NCI-H1105 (cell line): ENCODE data around the gene MEIKIN.
"Not testable (repeated sequence)": the region's sequence is repeated elsewhere in the genome, so short reads cannot be mapped to it uniquely, and the experiment has no call there.

ENCODE experiments used
- DNase-seq: peaks from one replicate; lab custom pipeline; 2025; lab: John Stamatoyannopoulos, UW

MEIKIN gene

DNA sequence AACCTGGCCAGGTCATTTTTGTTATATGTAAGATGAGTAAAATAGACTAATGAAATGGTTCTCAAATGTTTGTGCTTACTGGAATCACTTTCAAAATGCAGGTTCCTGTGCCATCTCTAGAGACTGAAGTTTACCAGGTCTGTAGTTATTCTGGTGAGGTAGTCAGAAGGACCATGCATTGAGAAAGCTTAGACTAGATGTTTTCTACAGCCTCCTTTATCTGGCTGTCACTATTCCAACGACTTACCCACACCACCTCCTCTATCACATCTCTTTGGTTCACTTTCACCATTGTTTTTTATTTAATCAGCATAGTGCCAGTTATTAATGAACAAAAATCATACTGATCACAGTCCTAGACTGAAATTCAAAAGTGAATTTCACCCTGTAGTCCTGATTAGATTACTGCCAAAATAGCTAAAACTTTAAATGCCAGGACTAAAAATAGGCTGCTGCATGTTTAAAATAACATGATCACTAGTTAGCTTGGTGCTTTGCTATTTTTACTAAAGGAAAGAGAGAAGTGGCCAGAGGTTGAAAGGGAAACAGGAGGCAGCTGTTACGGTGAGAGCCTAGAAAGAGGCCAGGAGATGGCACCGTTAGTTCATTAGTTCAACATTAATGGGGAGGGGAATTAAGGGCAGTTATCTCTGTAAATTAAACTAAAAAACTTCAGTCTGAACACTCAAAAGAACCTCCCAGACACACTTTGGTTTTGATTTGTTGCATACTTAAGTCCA is 134.8 kb downstream of the MEIKIN start:
- no peak for DNase-seq

DNA sequence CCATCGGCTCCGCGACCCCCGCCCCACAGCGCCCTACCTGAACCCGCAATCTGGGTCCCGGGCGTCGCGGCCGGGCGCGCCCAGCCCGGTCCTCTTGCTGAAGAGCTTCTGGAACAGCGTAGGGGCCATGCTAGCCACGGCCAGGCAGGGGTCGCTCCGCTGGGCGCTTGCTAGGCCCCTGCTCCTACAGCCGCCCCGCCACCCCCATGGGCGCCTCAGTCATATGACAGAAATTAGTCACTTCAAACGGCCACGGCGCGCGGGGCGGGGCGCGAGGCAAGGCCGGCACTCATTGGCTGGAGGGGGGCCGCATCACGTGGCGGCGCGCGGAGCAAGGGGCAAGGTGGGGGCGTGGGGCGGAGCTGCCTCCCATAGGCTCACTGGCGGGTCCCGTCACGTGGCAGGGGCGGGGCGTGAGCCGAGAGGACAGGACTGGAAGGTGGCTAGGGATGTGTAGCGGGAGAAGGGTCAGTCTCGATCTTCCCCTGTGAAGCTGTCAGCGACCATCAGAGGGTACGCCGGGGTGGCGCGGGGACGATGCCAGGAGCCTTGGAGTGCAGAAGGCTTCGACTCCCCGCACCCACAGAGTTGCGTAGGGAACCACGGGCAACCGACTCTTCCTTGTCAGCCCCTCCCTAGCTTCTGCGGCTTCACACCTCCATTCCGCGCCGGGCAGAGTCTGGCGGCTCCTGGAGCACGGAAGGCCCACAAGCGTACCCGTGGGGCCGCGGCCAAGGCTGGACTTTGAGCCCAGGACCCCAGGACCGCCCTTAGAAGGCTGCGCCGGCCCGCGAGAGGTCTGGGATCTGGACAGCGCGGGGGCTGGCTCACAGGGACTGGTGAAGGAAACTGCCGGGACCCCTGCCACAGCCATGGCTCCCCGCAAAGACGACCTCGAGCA is 148.4 kb downstream of the MEIKIN start, which contains the start of gene FNIP1:
FNIP1 (minus strand) TSS at position 225 of the 901 bp plus-strand sequence; CDS start at position 129, 96 bp downstream.
- peak; percentile 88 for DNase-seq

DNA sequence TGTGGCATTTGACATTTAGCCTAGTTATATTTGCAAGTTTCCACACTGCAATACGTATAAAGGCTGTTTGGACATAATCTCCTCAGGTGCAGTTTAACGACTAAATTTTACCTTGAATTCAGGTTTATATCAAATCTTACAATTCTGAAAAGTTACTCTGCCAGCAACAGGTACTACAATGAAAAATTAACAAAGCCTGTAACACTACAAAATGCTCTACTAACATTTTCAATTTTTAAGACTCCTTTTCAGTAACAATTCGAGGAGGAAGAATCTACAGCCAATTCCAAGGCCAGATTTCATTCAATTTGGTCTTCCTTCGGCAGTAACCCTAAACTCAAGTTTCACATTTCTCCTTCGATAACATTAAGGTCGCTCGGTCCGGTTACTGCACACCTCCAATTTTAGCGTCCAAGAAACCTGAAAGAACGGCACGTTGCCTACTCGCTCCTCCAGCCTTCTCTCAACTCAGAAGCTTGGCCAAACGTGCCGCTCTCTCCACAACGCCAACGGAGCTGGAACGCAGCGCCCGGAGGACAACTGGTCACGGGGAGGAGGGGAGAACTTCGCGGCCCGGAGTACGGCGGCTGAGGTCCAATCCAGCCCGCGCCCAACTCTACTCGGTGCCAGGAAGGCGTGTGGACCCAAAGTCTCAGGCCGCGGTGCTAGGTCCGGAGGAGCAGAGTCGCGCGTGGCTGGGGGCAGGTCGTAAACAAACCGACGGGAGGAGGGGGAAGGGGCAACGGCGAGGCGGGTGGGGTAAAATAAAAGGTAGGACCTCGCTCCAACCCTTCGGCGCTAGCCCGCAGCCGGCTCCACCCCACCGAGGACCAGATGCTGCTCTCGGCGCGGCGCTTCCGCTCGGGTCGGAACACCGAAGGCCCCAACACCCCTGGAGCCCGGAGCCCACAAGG is 149.3 kb downstream of the MEIKIN start:
- no peak for DNase-seq

DNA sequence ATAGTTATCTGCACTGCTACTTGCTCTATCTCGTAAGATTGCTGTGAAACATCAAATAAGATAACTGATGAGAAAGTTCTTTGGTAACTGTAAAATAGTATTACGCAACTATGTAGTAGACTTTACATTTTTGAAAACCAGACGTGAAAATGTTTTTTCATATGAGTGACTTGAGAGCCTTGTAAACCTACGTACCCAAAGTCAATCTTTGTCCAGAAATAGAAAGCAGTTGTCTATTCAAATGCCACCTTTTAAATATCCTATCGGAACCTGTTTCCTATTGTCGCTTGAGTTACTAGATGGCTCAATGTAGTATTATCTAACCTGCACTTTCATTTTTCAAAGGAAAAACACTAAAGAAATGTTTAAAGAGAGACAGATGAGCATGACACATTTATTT is 150.2 kb downstream of the MEIKIN start:
- no peak for DNase-seq

DNA sequence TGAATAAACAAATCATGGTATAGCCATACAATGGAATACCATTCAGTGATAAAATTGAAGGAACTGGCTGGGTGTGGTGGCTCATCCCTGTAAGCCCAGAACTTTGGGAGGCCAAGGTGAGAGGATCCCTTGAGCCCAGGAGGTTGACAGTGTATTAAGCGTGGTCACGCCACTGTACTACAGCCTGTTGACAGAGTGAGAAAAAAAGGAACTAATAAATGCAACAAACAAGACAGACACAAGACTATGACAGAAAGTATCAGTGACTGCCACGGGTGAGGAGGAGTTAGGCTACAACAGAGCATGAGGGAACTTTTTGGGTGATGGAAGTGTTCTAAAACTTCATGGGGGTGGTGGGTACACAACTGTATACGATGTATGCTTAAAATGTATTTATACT is 150.9 kb downstream of the MEIKIN start:
- no peak for DNase-seq

DNA sequence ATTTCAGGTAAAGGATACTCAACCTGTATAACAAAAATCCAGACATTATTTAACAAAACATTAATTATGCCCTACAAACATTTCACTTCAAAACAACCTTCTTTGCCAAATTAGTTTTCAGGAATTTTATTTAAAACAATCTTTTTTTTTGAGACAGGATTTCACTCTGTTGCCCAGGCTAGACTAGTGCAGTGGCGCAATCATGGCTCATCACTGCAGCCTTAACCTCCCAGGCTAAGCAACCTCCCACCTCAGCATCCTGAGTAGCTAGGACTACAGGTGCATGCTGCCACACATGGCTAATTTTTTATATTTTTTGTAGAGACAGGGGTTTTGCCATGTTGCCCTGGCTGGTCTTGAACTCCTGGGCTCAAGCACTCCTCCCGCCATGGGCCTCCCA is 152.6 kb downstream of the MEIKIN start:
- no peak for DNase-seq

DNA sequence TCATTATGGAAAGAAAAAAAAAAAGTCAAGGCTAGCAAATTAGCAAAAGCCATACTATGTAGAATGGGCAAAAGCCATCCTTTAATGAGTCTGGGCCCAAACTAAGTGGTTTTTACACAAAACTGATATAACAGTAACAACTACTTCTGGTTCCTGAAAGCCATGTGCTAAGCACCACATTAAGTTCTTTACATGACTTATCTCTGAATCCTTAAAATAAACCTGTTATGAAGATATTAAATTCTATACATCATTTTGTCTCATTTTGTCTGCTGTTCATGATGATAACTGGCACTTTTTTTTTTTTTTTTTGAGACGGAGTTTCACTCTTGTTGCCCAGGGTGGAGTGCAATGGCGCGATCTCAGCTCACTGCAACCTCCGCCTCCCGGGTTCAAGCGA is 153.6 kb downstream of the MEIKIN start:
- no peak for DNase-seq

DNA sequence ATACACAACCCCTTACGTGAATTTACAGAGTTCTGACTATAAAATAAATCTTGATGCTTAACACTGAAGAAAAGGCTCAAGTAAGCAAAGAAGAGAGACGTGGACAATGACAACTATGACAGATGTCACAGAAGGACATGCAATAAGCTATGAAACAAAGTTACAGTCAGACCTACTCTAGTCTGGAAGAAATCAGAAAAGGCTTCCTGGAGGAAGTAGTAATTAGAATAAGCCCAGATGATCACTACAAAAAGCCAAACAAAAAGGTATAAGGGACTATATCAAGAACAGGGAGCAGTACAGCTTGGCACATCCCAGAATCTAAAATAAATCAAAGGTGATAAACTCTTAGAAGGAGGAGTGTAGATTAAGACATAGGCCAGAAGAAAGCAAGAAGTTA is 154.9 kb downstream of the MEIKIN start:
- no peak for DNase-seq

DNA sequence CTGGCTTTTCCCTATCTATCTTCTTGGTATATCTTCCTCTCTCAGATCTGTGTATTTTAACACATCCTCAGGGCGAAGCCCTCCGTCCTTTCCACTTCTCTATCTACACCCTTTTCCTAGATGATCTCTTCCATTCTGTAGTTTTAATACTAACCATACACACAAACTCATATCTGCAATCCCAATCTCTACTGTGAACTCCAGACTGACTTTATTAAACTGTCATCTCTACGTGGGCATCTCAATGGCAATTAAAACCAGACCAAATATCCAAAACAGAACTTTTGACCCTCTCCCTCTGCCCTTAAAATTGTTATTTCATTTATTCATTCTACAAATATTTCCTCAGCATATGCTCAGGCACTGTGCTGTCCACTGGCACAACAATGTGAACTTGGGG is 155.7 kb downstream of the MEIKIN start:
- no peak for DNase-seq

DNA sequence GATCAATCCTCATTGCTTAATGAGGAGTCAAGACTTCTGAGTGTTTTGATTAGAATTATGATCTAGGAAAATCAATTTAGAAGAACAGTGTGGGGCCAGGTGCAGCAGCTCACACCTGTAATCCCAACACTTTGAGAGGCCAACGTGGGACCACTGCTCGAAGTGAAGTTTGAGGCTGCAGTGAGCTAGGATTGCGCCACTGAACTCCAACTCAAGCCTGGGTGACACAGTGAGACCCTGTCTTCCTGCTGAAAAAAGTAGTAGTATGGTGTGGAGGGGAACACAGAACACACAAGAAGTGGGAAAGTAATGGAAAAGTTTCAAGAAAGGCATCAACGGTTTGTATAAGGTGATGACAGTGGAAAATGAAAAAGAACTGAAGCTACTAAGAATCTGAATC is 157.7 kb downstream of the MEIKIN start:
- DNase-seq: no peak

DNA sequence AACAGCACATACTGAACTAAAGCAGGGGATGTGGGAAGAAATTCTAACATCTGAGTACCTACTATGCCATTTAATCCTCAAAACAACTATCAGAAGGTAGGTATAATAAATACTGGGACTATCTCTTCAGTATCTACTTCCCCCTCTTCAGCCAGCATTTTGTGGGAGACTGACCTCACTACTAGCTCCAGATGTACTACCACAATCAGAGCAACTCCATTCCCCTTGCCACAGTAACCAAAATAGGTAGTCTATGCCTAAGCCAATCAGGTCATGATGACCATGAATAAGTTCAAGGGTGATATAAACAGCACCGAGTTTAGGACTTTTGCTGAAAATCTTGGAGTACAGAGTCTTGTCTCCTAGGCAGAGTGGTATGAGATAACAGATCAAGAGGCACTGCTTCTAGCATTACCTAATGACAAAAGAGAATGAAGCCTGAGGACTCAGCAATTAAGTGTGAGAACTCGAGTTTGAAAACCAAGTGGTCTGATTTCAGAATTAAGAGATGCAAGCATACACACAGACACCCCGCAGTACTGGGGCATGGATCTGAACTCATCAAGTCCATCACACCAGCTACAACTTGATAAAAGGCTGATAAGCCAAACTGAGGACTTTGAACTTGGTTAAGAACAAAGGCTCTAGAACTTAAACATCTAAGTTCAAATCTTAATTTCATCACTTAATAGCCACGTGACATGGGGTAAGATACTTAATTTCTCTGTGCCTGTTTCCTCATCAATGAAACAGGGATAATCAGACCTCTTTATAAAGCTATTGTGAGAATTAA is 158.4 kb downstream of the MEIKIN start:
- no peak for DNase-seq

DNA sequence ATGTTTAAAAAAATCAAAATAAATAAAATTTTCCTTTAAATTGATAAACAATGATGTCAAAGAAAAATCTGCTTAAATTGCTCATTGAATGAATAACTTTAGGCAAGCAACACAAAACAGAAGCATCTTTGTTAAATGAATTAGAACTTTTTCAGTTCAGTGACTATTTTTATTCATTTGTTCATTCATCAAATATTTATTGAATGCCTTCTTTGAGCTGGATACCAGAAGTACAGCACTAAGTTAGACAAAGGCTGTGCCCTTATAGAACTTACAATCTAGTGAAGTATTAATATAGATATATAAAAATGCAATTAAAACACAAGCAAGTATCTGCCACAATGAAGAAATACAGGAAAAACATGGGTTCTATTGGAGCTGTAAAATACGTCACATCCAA is 159.4 kb downstream of the MEIKIN start:
- no peak for DNase-seq

DNA sequence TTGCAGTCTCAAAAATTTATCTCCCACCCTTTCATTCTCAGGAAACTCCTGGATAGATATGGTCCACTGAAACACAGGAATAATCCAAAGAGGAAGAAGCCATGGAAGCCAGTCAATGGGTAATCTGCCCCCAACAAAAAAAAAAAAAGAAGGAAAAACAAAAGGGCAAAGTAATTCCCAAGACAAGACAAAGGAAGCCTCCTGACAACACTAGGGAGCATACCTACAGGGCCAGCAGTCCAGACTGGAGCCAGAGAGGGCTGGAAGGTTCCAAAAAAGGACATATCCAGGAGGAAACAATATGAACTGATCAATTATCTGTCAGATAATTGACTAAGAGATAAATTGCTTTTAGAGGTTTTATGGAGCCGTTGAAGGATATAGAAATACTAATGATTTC is 161.6 kb downstream of the MEIKIN start:
- no peak for DNase-seq

DNA sequence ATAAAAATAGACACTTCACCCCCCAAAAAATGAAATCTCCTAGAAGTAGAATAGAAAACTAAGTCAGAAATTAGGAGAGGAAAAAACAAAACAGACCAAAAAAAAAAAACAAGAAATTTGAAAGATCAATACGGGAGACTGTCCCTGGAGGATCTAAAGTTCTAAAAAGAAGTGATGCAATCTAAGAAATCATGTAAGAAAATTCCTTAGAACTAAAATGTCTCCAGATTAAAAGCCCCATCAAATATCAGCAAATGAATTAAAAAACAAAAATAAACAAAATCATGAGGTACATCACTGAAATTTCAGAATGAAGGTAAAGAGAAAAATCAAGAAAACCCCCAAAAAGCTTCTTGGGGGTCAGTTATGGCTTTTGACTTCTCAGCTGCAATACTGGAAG is 162.1 kb downstream of the MEIKIN start:
- DNase-seq: no peak

DNA sequence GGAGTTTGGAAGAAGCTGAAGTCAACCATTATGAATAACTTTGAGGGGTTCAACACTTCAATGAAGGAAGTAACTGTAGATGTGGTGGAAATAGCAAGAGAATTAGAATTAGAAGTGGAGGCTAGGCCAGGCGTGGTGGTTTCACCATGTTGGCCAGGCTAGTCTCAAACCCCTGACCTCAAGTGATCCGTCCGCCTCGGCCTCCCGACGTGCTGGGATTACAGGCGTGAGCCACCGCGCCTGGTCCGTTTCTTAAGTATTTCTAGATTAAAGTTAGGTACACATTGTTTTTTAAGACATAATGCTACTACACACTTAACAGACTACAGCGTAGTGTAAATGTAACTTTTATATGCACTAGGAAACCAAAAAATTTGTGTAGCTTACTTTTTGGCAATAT is 162.7 kb downstream of the MEIKIN start:
- no peak for DNase-seq

DNA sequence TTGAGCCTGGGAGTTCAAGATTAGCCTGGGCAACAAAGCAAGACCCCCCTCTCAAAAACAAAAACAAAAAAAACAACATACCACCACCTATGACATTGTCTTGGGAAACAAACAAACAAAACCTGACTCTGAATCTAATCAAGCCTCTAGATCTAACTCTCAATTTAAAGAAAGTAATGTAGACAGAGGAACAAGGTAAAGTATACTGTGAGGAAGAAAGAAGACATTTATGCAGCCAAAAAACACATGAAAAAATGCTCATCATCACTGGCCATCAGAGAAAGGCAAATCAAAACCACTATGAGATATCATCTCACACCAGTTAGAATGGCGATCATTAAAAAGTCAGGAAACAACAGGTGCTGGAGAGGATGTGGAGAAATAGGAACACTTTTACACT is 167.3 kb downstream of the MEIKIN start:
- DNase-seq: not testable (repeated sequence)

DNA sequence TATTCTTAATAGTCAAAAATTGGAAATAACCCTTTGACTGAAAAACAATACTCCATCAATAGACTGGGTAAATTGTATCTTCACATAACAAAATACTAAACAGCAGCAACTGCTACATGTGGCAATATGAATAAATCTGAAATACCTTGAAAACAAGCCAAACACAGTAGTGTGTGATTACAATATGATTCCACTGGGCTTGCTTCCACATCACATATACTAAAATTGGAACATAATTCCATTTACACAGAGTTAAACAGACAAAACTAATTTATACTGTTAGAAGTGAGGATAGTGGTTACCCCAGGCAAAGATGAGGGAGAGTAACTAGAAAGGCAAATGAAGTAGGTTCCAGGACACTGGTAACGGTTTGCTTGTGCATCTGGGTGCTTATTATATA is 169.0 kb downstream of the MEIKIN start:
- no peak for DNase-seq

DNA sequence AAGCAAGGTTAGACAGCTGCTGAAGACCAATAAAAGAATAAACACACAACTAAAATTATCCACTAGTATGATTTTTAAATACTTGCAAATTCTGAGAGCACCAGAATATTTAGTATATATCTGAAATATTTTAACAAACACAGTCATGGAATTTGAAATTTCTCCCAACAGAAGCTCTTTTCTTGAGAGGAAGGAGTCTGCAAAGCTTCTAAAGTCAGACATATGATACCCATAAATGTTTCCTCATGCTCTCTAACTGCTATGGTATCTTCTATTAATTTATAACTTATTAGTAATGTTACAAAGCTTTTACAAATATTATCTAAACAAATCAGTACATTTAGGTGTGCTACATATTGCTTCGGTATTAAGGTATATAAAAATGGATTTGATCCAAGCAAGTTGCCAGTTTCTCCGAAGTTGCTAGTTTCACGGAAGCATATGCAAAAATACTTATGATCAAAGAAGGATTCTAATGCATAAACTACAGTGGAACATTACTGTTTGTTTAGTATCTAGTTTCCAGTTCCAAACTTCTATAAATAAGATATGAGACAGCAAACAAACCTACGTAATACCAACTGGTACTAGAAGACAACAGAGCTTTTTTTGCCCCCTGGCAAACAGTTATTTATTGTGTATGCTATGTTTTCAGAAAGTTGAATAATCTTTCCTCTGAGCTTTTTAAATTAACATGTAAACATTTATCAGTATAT is 170.7 kb downstream of the MEIKIN start:
- no peak for DNase-seq

DNA sequence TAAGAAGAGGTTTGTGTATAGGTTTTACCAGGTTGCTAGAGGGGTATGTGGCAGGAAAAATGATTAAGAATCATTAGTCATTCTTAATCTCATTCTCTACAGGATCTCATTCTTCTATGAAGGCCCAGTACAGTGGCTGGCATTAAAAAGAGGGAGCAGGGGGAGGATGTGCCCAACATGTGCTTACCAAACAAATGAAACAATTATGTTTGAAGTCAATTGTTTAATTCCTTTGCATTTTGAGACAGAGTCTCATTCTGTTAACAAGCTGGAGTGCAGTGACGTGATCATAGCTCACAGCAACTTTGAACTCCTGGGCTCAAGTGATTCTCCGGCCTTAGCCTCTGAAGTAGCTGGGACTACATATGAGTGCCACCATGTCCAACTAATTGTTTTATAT is 171.7 kb downstream of the MEIKIN start:
- DNase-seq: no peak

DNA sequence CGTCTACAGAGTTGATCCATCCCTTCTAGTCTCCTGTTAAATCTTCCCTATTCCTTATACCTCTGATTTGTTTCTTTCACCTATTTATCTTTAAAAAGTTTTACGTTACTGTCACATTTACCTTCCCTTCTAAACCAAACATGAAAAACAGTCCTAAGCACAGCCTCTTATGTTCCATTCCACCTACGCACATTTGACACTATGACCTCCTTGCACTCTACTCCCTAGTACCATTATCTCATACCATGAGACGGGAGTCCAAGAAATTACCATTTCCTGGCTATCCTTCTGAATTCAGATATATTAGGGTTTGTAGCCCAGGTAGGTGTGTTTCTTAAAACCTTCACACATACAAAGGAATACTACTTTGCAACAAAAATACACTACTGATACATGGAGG is 173.8 kb downstream of the MEIKIN start:
- DNase-seq: no peak

DNA sequence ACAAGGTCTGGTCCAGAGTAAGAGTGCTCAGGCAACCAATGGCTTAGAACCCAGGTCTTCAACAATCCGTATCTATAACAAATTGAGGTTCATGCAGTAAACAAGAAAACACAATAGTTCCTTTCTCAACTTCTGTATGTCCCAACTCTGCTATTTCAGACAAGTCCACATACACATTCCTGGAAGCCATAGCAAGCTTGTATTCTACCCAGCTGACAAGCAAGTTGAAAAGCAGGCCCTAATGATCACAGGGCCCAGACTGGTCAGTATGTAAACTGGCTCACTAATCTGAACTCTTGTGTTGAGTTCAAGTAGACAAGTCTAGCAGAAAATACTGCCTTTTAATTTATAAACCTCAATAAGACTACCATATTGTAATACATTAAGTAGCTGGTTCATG is 175.5 kb downstream of the MEIKIN start:
- no peak for DNase-seq
